ENCODE measurements around the gene OR51V1. TPM values are rescaled to one million over a fixed set of nuclear protein-coding genes. Genes with fewer than 3 reads are reported as not detected.
"Not testable (repeated sequence)": the region's sequence is repeated elsewhere in the genome, so short reads cannot be mapped to it uniquely, and the experiment has no call there.

Gene OR51V1
- total and polyA plus RNA-seq, 10 of the 15 experiments (the other 5 are each of a cell fraction or from before 2014, with no cell fraction given): not detected

GRCh38 chr11:5160217-5160616, 40.3 kb downstream of the OR51V1 start:
- H3K27me3 ChIP-seq (replicated peaks in 1 of 2; ENCODE audit: control insufficient read depth in 2 of 2, insufficient read depth in 2 of 2, low read length in 1 of 2); H4K20me1 ChIP-seq (ENCODE audit: control insufficient read depth, insufficient read depth); in situ Hi-C loops (cut with MboI); CTCF ChIA-PET; H3K4me1 ChIP-seq (ENCODE audit: control insufficient read depth, insufficient read depth, low read length); H2AFZ ChIP-seq (ENCODE audit: control insufficient read depth, low read depth, low read length); FAIRE-seq; intact Hi-C loops (cut with micrococcal nuclease; ENCODE audit: unreplicated experiment); H3K27ac ChIP-seq (ENCODE audit: control insufficient read depth, insufficient read depth); BruUV-seq (replicated peaks); RAD21 ChIA-PET (ENCODE audit: unreplicated experiment); H3K36me3 ChIP-seq (ENCODE audit: control insufficient read depth in 2 of 2, insufficient read depth in 2 of 2, low read length in 1 of 2); H3K4me3 ChIP-seq; DNase-seq (ENCODE audit: low read depth, low spot score); H3K9ac ChIP-seq (ENCODE audit: control insufficient read depth, insufficient read depth, low read length); H3K4me2 ChIP-seq (ENCODE audit: control insufficient read depth, insufficient read depth); SMC1A ChIA-PET (ENCODE audit: uncharacterized antibody, unreplicated experiment); H3K9me3 ChIP-seq (replicated peaks; ENCODE audit: control insufficient read depth, insufficient read depth, low read length); H3K79me2 ChIP-seq (ENCODE audit: control insufficient read depth, insufficient read depth, low read length); POLR2A ChIA-PET; ATAC-seq: not testable (repeated sequence)
- WGBS (ENCODE audit: insufficient coverage, insufficient replicate concordance, low lambda C conversion rate, missing lambda C conversion rate): 57% methylated on average over 4 of the region's 4 CpGs

DNA sequence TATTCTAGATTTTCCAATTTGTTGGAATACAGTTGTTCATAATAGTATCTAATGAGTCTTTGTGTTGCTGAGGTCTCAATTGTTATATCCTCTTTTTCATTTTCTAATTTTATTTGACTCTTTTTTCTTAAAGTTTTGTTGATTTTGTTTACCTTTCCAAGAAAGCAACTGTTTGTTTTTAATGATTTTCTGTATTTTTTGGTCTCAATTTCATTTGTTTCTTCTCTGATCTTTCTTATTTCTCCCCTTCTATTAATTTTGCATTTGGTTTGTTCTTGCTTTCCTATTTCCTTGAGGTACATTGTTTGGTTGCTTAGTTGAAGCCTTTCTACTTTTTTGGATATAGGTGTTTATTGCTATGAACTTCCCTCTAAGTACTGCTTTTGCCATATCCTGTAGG, 40.7 kb downstream of the OR51V1 start:
- DNase-seq (ENCODE audit: low read depth, low spot score): no peak
- ATAC-seq: no peak
- no peaks in the 10 kb centered on the region for H3K36me3 ChIP-seq (ENCODE audit: control insufficient read depth in 2 of 2, insufficient read depth in 2 of 2, low read length in 1 of 2)
- H3K9me3 ChIP-seq (replicated peaks; ENCODE audit: control insufficient read depth, insufficient read depth, low read length): no peaks in the 10 kb centered on the region
- FAIRE-seq: no peak
- POLR2A ChIA-PET: no interaction called here
- RAD21 ChIA-PET (ENCODE audit: unreplicated experiment): no interaction called here
- H3K4me1 ChIP-seq (ENCODE audit: control insufficient read depth, insufficient read depth, low read length): no peaks in the 10 kb centered on the region
- no peak overlapping the region for H3K4me2 ChIP-seq (ENCODE audit: control insufficient read depth, insufficient read depth)
- SMC1A ChIA-PET (ENCODE audit: uncharacterized antibody, unreplicated experiment): no interaction called here
- CTCF ChIA-PET: no interaction called here
- in situ Hi-C loops (cut with MboI): no loop called here
- intact Hi-C loops (cut with micrococcal nuclease; ENCODE audit: unreplicated experiment): no loop called here
- H2AFZ ChIP-seq (ENCODE audit: control insufficient read depth, low read depth, low read length): no peak overlapping the region
- H3K27ac ChIP-seq (ENCODE audit: control insufficient read depth, insufficient read depth): no peak overlapping the region
- TF ChIP-seq SIN3A (IDR thresholded peaks at IDR 0.05; ENCODE audit: low read depth, low read length): no peak
- no peak for TF ChIP-seq CHD1 (IDR thresholded peaks at IDR 0.05; ENCODE audit: low read depth, low read length)
- no peak for TF ChIP-seq EP300 (IDR thresholded peaks at IDR 0.05; ENCODE audit: borderline replicate concordance in 1 of 2, control insufficient read depth in 1 of 2, low read depth in 2 of 2, low read length in 2 of 2)
- no peak for TF ChIP-seq MEF2B (IDR thresholded peaks at IDR 0.05; ENCODE audit: partially characterized antibody, poor library complexity, severe bottlenecking)
- no peak for TF ChIP-seq RBBP5 (conservative IDR thresholded peaks at IDR 0.05)
- TF ChIP-seq, protein P1, sequence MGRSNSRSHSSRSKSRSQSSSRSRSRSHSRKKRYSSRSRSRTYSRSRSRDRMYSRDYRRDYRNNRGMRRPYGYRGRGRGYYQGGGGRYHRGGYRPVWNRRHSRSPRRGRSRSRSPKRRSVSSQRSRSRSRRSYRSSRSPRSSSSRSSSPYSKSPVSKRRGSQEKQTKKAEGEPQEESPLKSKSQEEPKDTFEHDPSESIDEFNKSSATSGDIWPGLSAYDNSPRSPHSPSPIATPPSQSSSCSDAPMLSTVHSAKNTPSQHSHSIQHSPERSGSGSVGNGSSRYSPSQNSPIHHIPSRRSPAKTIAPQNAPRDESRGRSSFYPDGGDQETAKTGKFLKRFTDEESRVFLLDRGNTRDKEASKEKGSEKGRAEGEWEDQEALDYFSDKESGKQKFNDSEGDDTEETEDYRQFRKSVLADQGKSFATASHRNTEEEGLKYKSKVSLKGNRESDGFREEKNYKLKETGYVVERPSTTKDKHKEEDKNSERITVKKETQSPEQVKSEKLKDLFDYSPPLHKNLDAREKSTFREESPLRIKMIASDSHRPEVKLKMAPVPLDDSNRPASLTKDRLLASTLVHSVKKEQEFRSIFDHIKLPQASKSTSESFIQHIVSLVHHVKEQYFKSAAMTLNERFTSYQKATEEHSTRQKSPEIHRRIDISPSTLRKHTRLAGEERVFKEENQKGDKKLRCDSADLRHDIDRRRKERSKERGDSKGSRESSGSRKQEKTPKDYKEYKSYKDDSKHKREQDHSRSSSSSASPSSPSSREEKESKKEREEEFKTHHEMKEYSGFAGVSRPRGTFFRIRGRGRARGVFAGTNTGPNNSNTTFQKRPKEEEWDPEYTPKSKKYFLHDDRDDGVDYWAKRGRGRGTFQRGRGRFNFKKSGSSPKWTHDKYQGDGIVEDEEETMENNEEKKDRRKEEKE (IDR thresholded peaks at IDR 0.05): no peak
- no peak for TF ChIP-seq TCF7 (IDR thresholded peaks at IDR 0.05; ENCODE audit: borderline replicate concordance)
- no peak for TF ChIP-seq CREM (IDR thresholded peaks at IDR 0.05; ENCODE audit: low read depth)
- TF ChIP-seq STAT1 (conservative IDR thresholded peaks at IDR 0.05): no peak
- no peak for TF ChIP-seq FOXK2 (IDR thresholded peaks at IDR 0.05)
- TF ChIP-seq TCF3 (IDR thresholded peaks at IDR 0.05; ENCODE audit: borderline replicate concordance, insufficient read depth, low read depth, low read length): no peak
- TF ChIP-seq, protein P2, sequence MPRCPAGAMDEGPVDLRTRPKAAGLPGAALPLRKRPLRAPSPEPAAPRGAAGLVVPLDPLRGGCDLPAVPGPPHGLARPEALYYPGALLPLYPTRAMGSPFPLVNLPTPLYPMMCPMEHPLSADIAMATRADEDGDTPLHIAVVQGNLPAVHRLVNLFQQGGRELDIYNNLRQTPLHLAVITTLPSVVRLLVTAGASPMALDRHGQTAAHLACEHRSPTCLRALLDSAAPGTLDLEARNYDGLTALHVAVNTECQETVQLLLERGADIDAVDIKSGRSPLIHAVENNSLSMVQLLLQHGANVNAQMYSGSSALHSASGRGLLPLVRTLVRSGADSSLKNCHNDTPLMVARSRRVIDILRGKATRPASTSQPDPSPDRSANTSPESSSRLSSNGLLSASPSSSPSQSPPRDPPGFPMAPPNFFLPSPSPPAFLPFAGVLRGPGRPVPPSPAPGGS (IDR thresholded peaks at IDR 0.05; ENCODE audit: borderline replicate concordance, insufficient read depth, low read depth, low read length, poor library complexity, severe bottlenecking): no peak
- TF ChIP-seq, protein P3, sequence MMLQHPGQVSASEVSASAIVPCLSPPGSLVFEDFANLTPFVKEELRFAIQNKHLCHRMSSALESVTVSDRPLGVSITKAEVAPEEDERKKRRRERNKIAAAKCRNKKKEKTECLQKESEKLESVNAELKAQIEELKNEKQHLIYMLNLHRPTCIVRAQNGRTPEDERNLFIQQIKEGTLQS (IDR thresholded peaks at IDR 0.05; ENCODE audit: borderline replicate concordance, extremely low read depth, low read depth, low read length): no peak
- no peak for TF ChIP-seq LARP7 (IDR thresholded peaks at IDR 0.05)
- no peaks in the 10 kb centered on the region for H4K20me1 ChIP-seq (ENCODE audit: control insufficient read depth, insufficient read depth)
- no peaks in the 10 kb centered on the region for H3K27me3 ChIP-seq (replicated peaks in 1 of 2; ENCODE audit: control insufficient read depth in 2 of 2, insufficient read depth in 2 of 2, low read length in 1 of 2)
- H3K9ac ChIP-seq (ENCODE audit: control insufficient read depth, insufficient read depth, low read length): no peak overlapping the region
- H3K79me2 ChIP-seq (ENCODE audit: control insufficient read depth, insufficient read depth, low read length): no peaks in the 10 kb centered on the region
- H3K4me3 ChIP-seq: no peak overlapping the region
- no TSS peak for BruUV-seq (replicated peaks)
